GM18499 (cell line): ENCODE measurements around the gene ARHGAP26.
"Not testable (repeated sequence)": the region's sequence is repeated elsewhere in the genome, so short reads cannot be mapped to it uniquely, and the experiment has no call there.

Experiments
- ATAC-seq: cut with Tn5 transposase; IDR thresholded peaks from one replicate; pipeline ENCODE4 v1.9.1; 2021; ENCODE audit warnings: moderate number of reproducible peaks; ENCODE audit not compliant: insufficient read depth, unreplicated experiment

ARHGAP26 gene

DNA sequence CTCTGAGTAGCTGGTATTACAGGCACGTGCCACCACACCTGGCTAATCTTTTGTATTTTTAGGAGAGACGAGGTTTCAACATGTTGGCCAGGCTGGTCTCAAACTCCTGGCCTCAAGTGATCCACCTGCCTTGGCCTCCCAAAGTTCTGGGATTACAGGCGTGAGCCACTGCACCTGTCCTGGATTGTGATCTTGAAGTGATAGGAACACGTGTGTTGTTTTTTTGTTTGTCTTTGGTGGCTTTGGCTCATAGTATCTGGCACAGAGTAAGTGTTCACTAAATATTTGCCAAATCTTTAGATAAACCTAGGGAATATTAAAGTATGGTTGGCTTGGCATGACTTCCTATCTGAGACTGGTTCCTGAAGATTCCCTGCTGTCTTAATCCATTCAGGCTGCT lies 172.7 kb downstream of the ARHGAP26 start:
- no peak for ATAC-seq

GRCh38 chr5:142944140-142944539 lies 174.0 kb downstream of the ARHGAP26 start:
- no peak for ATAC-seq

DNA sequence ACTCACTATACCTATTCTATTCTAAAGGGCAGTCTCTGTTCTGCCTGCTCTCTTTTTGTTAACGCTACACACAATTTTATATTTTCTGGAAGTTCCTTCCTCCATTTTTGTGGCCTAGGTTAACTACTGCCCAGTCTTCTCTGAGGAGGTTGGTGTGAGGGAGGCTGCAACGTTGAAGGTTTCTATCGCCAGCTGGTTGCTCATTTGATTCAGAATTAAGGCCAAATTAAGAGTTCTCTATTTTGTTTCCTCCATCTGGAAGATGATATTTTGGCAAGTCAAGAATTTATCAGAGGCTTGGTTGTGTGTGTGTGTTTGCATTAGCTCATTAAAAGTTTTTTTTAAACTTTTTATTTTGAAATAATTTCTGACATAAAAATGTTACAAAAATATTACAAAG lies 175.1 kb downstream of the ARHGAP26 start:
- no peak for ATAC-seq

- ATAC-seq: no peak
These were observed 175.7 kb downstream of the ARHGAP26 start for GRCh38 chr5:142945845-142946244.

GRCh38 chr5:142946547-142947426 lies 176.6 kb downstream of the ARHGAP26 start:
- ATAC-seq: no peak

GRCh38 chr5:142947427-142947709 lies 177.2 kb downstream of the ARHGAP26 start:
- no peak for ATAC-seq

- no peak for ATAC-seq
These were observed 182.1 kb downstream of the ARHGAP26 start for GRCh38 chr5:142952229-142952628.

GRCh38 chr5:142952871-142953270 lies 182.7 kb downstream of the ARHGAP26 start:
- not testable (repeated sequence) for ATAC-seq

GRCh38 chr5:142954455-142954854 lies 184.3 kb downstream of the ARHGAP26 start:
- no peak for ATAC-seq

DNA sequence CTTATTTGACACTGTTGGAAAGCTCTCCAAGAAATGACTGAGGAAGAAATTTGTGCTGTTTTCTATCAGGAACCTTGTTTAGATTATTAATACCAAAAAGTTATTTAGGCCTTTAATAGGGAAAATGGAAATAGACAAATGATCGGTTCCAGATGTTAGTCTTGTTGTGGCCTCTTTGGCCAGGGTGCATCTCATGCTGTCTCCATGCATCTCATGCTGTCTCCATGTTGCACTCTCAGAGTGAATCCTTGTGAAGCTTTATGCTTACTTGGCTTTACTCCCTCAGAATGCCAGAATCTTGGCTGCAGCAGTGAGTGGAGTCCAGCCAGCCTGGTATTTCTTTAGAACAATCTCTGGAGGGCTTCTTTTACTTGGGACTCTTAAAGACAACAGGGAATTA lies 185.5 kb downstream of the ARHGAP26 start:
- no peak for ATAC-seq

GRCh38 chr5:142957528-142957927 lies 187.4 kb downstream of the ARHGAP26 start:
- ATAC-seq: no peak

GRCh38 chr5:142958944-142959682 lies 188.9 kb downstream of the ARHGAP26 start:
- no peak for ATAC-seq

DNA sequence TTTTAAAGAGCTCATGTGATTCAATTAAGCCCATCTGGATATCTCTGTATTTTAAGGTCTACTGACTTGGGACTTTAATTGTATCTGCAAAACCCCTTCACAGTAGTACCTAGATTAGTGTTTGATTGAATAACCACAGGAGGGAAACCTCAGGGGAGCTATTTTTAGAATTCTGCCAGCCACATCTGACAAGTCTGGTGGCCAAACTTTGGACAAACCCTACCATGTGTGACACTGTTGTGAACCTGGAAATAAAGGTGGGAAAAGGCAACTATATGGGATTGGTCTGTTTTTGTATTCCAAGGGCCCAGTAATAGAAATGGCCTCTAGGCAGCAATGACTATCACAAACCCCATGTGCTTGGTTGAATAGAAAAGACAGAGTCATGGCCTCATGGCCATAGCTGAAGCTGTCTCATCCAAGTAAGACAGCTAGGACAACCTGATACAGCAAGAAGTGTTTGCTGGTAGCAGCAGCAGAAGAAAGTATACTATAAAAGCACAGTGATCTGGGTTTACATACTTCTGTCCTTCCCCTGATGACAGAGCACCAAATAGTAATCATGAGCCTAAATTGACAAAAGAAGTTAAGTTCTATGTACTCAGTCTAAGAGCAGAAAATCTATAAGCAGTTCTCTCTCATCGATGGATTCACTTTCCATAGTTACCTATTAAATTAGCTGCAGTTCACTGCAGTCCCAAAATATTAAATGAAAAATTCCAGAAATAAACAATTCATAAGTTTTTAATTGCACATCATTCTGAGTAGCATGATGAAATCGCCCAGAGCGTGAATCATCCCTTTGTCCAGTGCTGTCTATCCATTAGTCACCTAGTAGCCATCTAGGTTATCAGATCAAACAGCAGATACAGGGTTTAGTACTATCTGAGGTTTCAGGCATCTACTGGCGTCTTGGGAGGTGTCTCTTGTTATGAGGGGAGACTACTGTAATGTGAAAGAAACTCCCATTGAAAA lies 189.8 kb downstream of the ARHGAP26 start:
- no peak for ATAC-seq

GRCh38 chr5:142961440-142962173 lies 191.4 kb downstream of the ARHGAP26 start:
- no peak for ATAC-seq

- ATAC-seq: no peak
These were observed 192.0 kb downstream of the ARHGAP26 start for GRCh38 chr5:142962174-142962533.

GRCh38 chr5:142965258-142966120 lies 195.3 kb downstream of the ARHGAP26 start:
- not testable (repeated sequence) for ATAC-seq

GRCh38 chr5:142966121-142966420 lies 195.9 kb downstream of the ARHGAP26 start:
- no peak for ATAC-seq

GRCh38 chr5:142969186-142969585 lies 199.0 kb downstream of the ARHGAP26 start:
- ATAC-seq: no peak
